Stimulated activated CD4-positive, alpha-beta T cell treated with anti-CD3 and anti-CD28 coated beads, Interleukin-15, amount 100 ng/mL, for 24 hours (primary cell): ENCODE data around the gene ENG.
"Not testable (repeated sequence)": the region's sequence is repeated elsewhere in the genome, so short reads cannot be mapped to it uniquely, and the experiment has no call there.

Experiments
- DNase-seq: peaks from one replicate; pipeline ENCODE4 v3.0.0-alpha.2; 2020

The ENG gene

GRCh38 chr9:127838375-127839078, 15.9 kb downstream of the ENG start:
- DNase-seq: no peak

GRCh38 chr9:127837346-127837745, 17.1 kb downstream of the ENG start:
- no peak for DNase-seq

- DNase-seq: not testable (repeated sequence)
Observed at GRCh38 chr9:127836561-127836960, 17.9 kb downstream of the ENG start.

GRCh38 chr9:127835991-127836516, 18.4 kb downstream of the ENG start:
- peak; percentile 42 for DNase-seq

GRCh38 chr9:127833555-127833954, 20.9 kb downstream of the ENG start:
- DNase-seq: no peak

GRCh38 chr9:127832248-127832647, 22.2 kb downstream of the ENG start:
- no peak for DNase-seq

- no peak for DNase-seq
Observed at GRCh38 chr9:127829205-127829906, 25.1 kb downstream of the ENG start.

- no peak for DNase-seq
Observed at GRCh38 chr9:127828262-127829031, 26.0 kb downstream of the ENG start.

GRCh38 chr9:127826253-127826913, 28.1 kb downstream of the ENG start:
- no peak for DNase-seq

GRCh38 chr9:127825319-127826051, 29.0 kb downstream of the ENG start:
- no peak for DNase-seq

GRCh38 chr9:127822108-127822507, 32.4 kb downstream of the ENG start:
- no peak for DNase-seq

GRCh38 chr9:127818574-127818973, 35.9 kb downstream of the ENG start:
- DNase-seq: no peak

- DNase-seq: no peak
Observed at GRCh38 chr9:127817881-127818434, 36.5 kb downstream of the ENG start.

- no peak for DNase-seq
Observed at GRCh38 chr9:127816728-127817127, 37.7 kb downstream of the ENG start.

GRCh38 chr9:127816362-127816725, 38.1 kb downstream of the ENG start:
- DNase-seq: no peak

- DNase-seq: no peak
Observed at GRCh38 chr9:127815512-127816361, 38.7 kb downstream of the ENG start.

GRCh38 chr9:127814619-127815511, 39.6 kb downstream of the ENG start:
- no peak for DNase-seq

- no peak for DNase-seq
Observed at GRCh38 chr9:127813686-127814226, 40.7 kb downstream of the ENG start.

- DNase-seq: no peak
Observed at GRCh38 chr9:127812936-127813675, 41.4 kb downstream of the ENG start.
